SH-SY5Y (cell line): ENCODE results near the gene ALKBH8.

Source experiments
- GATA2 ChIP-seq: IDR thresholded peaks from 2 replicates; pipeline ENCODE4 v1.6.1; 2011; ENCODE audit warnings: mild to moderate bottlenecking, low read depth, low read length
- GATA3 ChIP-seq: IDR thresholded peaks from 2 replicates; pipeline ENCODE4 v1.6.1; 2011; ENCODE audit warnings: low read depth, mild to moderate bottlenecking, low read length, moderate library complexity

ALKBH8 gene

DNA sequence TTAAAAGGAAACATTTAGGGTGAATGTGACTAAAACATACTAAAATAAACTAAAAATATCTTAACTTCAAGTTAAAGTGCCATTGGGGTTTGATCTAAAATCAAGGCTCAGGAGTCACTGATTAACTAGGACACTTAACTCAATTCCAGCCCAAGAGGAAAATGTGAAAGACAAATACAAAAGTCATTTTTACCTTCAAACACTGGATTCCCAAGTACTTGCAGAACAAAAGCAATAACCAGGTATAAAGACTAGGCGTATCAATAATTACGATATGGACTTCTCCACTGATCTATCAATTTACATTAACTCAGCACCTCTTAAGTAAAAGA is 15.6 kb downstream of the ALKBH8 start:
- no peak for TF ChIP-seq GATA3
- no peak for TF ChIP-seq GATA2

DNA sequence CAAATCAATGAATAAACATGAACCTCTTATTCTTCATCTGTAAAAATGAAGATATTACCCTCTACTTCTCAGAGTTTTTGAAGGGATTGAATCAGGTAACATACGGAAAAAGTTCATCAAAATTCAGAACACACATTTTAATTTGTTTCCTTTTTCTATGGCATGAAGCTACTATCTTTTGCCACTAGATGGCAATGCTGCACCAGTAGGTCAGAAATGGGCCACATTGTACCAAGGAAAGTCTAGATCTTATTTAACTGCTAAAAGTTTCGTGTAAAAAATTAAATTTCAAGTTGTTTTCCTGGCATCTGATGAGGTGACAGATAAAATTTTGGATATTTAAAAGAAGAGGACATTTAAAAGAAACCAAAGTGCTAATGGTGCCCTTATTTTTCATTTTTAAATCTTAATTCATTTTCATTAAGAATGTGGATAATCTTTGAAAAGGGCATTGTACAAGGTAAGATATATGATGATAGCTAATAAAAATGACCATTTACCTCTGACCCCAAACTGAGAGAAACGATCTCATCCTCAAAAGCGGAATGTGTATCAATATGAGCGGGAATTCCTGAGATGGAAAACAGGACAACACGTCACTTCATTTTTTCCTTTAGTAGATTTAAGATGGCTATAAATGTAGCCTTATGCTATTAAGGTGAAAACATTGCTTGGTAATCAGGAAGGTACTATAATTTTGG is 16.1 kb downstream of the ALKBH8 start:
- TF ChIP-seq GATA2, result no peak
- no peak for TF ChIP-seq GATA3

DNA sequence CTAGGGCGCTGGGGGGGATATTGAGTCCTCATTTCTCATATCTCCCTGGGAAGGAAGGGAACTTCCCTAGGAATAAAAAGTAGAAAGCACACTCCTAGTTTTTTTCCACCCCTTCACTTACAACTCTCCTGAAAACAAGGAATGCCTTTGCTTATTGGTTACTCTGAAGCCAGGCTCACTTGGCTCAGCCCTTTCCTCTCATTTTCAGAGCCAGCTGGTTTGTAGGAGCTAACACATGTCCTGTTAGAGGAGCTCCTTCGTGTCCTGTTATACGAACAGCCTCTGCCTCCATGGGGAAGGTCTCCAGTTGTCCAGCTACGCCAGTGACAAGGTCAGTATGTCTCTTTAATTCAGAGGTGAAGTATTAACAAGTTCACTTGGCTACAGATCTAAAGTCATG is 17.6 kb downstream of the ALKBH8 start:
- TF ChIP-seq GATA3 (no peak), GATA2 (no peak)

DNA sequence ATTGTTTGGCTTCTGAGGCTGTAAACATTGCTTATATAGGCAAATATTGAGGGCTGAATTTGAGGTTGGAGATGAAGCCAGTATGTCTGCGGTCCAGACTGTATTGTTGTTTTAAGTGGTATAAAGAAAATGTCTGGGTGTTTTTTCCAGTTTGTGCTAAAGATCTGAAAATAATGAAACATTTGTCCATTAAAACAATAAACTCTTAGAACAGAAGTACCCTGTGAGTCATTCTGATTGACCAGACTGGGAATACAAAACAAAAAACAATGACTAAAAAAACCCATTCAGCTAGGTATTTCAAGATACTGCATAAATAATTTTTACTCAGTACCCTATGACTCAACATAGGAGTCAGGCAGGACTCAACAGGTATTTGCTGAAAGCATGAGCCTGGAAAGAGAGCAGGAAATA is 20.4 kb downstream of the ALKBH8 start:
- TF ChIP-seq GATA3, result no peak
- TF ChIP-seq GATA2, result no peak

DNA sequence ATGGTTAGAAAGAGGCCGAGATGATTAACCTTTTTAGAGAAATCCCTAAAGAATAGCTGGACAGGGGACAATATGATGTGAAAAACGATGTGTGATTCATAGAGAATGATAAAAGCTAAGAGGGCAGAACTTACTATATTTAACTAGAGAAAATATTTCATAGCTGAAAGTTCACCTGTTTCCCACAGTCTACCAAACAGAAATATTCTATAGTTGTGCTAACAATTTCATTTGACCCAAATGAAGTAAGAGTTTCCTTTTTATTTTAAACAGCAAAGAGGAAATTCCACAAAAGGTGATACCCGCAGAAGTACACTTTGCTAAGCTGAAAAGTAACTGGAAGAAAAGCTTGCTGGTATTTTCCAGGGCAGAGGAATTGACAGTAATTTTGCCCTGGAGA is 26.7 kb downstream of the ALKBH8 start:
- TF ChIP-seq GATA3, result no peak
- no peak for TF ChIP-seq GATA2

DNA sequence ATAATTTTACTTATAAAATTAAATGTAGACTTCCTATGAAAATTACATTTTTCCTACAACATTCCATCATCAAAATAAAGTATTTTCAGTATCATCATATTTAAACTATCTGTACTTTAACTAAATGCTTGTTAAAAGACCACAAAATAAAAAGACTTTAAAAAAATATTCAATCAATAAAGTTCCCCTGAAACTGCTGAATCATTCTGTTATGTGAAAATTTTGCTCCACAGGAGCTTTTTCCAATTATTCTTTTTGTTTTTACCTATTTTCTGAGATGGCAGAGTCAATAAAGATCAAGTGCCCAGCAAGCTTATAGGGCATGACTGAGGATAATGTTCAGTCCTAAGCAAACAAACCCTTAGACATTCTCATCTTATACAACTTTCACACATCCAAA is 27.3 kb downstream of the ALKBH8 start:
- TF ChIP-seq GATA2 (no peak), GATA3 (no peak)

DNA sequence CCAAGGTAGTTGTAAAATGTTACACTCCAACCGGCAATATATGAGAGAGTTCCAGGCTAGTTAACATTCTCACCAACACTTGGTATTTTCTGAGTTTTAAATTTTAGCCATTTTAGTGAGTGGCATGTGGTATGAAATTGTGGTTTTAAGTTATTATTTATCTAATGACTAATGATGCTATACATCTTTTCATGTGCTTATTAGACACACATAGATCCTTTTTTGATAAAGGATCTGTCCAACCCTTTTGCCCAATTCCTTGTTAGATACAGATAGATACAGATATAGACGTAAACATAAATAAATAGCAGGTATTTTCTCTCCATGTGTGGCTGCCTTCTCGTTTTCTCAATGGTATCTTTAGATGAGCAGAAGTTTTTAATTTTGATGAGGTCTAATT is 39.3 kb downstream of the ALKBH8 start:
- TF ChIP-seq GATA3 (no peak), GATA2 (no peak)

DNA sequence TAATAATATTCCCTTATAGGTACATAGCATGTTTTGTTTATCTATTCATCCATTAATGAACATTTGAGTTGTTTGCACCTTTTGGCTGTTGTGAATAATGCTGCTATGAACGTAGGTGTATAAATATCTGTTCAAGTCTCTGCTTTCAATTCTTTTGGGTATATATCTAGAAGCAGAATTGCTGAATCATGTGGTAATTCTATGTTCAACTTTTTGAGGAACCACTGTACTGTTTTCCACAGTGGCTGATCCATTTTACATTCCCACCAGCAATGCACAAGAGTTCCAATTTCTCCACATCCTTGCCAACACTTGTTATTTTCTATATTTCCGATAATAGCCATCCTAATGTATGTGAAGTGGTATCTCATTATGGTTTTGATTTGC is 56.7 kb downstream of the ALKBH8 start:
- no peak for TF ChIP-seq GATA3
- no peak for TF ChIP-seq GATA2

DNA sequence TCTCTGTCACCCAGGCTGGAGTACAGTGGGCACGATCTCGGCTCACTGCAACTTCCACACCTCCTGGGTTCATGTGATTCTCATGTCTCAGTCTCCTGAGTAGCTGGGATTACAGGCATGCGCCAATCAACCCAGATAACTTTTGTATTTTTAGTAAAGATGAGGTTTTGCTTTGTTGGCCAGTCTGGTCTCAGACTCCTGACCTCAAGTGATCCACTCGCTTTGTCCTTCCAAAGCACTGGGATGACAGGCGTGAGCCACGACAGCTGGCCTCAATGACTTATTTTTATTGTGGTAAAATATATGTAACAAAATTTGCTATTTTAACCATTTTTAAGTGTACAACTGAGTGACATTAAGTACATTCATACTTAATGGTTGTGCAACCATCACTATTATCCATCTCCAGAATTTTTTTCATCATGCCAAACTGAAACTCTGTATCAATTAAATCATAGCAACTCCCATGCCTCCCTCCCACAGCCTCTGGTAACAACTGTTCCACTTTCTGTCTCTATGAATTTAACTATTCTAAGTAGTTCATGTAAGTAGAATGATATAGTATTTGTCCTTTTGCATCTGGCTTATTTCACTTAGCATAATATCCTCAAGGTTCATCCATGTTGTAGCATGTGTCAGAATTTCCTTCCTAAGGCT is 57.2 kb downstream of the ALKBH8 start:
- no peak for TF ChIP-seq GATA3
- TF ChIP-seq GATA2, result no peak

DNA sequence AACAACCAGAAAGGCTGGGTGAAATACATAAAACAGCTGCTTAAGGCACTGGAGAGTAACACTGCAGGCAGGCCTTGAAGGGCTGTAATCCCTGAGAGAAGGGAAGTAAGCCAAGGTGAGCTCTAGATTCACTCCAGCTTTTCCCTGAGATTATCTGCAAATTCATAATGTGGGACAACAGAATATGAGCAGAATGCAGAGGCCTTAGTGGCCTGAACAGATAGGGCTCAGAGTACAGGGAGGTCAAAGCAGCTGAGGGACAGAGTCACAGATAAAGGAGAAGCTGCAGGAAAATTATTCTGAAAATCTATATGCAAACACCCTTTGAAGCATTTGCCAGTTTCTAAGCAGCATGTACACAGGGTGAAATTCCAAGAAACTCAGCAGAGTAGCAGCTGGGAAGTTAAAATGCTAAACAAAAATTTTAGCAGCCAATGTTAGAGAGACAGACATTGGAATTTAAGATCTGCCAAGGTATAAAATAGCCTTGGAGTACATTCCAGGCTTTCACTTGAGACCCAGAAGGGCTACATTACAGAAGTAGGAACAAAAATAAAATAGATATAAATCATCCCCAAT is 59.8 kb downstream of the ALKBH8 start:
- no peak for TF ChIP-seq GATA2
- TF ChIP-seq GATA3, result no peak

DNA sequence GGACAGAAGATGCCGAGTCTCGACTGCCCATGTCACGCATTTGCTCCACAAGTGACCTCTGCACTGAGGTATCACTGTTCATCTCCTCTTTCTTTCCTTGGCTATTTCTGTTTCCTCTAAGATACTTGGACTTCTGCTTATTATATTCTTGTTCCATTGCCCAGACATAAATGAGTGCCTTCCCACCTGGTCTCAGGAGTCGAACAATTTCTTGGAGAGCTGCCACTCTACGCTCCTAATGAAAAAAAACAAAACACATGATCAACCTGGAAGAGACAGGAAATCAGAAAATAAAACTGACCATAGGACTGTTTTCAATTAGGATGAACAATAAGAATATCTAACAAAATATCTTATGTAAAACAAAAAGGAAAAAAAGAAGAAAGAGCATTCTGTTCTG is 60.6 kb downstream of the ALKBH8 start:
- TF ChIP-seq GATA3 (no peak), GATA2 (no peak)

DNA sequence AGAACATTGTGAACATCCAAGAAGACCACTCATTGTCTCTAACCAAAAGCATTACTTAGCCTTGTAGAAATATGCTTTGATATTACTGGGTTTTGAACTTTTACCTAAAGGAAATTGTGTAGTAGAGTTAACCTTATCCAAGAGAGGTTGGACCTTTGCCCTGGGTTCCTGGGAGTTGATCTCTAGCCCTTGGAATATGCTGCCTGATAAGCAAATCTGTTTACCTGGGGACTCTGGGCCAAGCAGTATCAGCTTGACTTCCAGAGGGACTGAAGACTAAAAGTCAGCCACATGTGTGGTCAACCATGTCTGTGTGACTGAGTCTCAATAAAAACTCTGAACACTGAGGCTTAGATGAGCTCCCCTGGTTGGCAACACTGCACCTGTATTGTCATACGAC is 63.8 kb downstream of the ALKBH8 start:
- TF ChIP-seq GATA2, result no peak
- TF ChIP-seq GATA3, result no peak

DNA sequence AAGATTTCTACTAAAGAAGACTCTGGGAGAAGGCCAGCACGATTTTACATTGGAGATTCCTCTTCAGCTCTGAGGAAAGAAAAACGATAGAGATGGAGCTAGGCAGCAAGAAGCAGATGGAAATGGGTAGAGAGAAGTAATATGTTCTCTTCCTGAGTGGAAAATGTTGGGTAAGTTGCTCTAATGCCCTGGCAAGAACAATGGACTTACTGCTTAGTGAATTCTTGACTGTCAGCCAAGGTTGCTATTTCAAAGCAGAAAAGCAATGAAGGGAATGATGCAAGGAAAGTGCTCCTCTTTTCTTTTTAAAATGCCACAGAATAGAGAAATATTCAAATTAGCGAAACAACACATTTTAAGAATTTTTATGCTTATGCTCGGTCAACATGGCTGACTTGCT is 69.5 kb downstream of the ALKBH8 start:
- TF ChIP-seq GATA2, result no peak
- TF ChIP-seq GATA3, result no peak

DNA sequence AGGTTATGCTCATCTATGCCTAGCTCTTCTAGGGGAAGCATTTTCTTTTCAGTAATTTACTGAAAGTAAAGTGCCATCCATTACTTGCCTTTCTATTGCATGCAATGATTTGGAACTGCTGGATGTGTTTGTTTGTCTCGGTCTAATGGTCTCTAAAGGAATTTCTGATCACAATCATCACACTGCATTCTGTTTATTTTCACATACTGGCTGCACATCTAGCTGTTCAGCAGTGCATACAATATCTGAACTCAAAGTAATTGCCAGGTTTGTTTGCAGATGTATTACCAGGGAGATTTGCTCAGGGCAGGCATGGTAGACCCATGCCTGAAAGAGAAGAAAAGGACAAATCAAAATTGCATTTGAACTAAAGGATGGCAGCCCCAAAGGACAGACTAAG is 71.5 kb downstream of the ALKBH8 start:
- TF ChIP-seq GATA3, result no peak
- no peak for TF ChIP-seq GATA2

DNA sequence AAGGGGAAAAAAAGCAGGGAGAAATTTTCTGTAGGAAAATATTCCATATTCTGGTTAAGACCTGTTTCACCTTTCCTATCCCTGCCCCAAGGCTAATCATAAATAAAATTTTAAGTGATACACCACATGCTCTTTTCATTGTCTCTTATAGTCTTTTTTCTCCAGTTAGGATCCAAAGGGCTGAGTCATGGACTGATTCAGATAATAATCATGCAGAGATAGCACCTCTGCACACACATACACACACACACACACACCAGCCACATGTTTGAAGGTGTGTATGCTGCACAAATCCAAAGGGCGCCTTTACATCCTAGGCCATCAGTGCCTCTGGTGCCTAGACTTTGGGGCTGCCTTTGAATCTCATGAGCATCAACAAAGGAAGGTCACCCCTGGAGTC is 72.4 kb downstream of the ALKBH8 start:
- no peak for TF ChIP-seq GATA2
- TF ChIP-seq GATA3, result no peak
